Prostate gland (tissue), 2 donors: ENCODE data around the gene KNG1.

Experiments used
- CTCF ChIP-seq, 4 experiments: fragments of 200-600 bp in 2 of 4; fragments of 450-650 bp in 2 of 4; sonication (generic) in 2 of 4; IDR thresholded peaks; 1 replicate in 3 of 4; 2 replicates in 1 of 4; pipeline ENCODE4 v1.5.1; 2016 to 2019; ENCODE audit warnings: antibody characterized with exemption in 4 of 4, mild to moderate bottlenecking in 2 of 4, moderate library complexity in 2 of 4
- POLR2A ChIP-seq: fragments of 450-650 bp; IDR thresholded peaks from one replicate; pipeline ENCODE4 v1.6.1; 2016; ENCODE audit warnings: antibody characterized with exemption, mild to moderate bottlenecking
- POLR2AphosphoS5 ChIP-seq: sonication (generic); formaldehyde crosslinking; IDR thresholded peaks from one replicate; pipeline ENCODE4 v1.6.1; 2017; ENCODE audit warnings: antibody characterized with exemption

GRCh38 chr3:186697510-186697909 lies 19.6 kb upstream of the KNG1 start:
- no peak for TF ChIP-seq POLR2A
- no peak for TF ChIP-seq CTCF (IDR thresholded peaks at IDR 0.05)
- TF ChIP-seq POLR2AphosphoS5 = no peak
